ENCODE data around the gene EFEMP2. TPM values are rescaled to one million over a fixed set of nuclear protein-coding genes. Genes with fewer than 3 reads are reported as not detected.
A peak's percentile ranks its signal among the peaks of the same experiment; 100 is the strongest.

The EFEMP2 gene
- total RNA-seq, 2 experiments from 2014 or later = 7.2 to 7.6 TPM

DNA sequence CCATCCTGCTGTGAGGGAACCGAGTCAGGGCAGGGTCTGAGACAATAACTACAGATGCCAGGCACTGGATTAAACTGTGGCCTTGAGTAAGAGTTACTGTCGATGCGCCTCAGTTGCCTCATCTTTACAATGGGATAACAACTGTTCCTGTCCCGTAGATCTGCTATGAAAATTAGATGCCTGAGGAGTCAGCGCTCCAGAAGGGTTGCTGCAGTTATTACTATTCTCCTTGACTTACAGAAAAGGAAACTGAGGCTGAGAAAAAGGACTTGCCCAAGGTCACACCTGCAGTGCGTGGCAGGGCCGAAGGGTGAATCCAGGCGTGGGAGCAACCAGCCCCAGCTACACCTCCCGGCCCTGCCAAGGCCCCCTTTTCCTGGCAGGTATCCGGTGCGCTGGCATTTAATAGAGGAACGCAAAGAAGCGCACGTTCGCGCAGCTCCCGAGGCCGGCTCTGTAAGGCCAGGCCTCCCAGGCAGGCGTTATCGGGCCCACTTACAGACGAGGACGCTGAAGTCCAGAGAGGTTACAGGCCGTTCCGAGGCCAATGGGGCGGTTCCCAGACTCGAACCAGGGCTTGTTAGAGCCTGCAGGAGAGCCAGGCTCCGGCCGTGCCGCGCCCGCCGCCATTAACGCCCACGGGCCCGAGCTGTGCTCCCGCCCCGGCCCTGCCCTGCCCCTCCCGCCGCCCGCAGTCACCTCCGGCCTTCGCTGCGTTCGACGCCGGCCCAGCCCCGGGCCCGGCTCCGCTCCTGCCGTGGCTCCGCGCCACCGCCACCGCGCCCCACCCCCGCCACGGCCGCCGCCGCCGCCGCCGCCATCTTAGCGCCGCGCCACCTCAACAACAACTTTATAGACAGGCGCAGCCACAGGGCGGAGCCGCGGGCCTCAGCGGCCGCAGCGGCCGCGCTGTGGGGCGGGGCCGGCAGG lies 45.9 kb upstream of the EFEMP2 start, which contains the start of gene C11orf68:
Gene C11orf68, minus strand, starts transcription at position 852 of the 930 bp plus-strand sequence. Its CDS starts 31 bp downstream, at position 821.
- Histone ChIP-seq H4K20me1 (ENCODE audit: insufficient read depth, low read length) (no peaks in the 10 kb centered on the region), H3K4me2 (ENCODE audit: low read length) (peak within 1 kb of the TSS; percentile 94), H3K9me2 (ENCODE audit: insufficient read depth, low read length) (no peaks in the 10 kb centered on the region), H3K79me2 (ENCODE audit: insufficient read depth, low read depth, low read length) (peaks cover 11% of the 10 kb centered on the region; the same call in 1 of the 2 replicates), H3K4me1 (ENCODE audit: insufficient read depth, low read length, poor library complexity, severe bottlenecking) (peaks cover 22% of the 10 kb centered on the region), H2AFZ (ENCODE audit: low read length) (peak within 1 kb of the TSS; percentile 33), H3K9me3 (ENCODE audit: low read length) (no peaks in the 10 kb centered on the region), H3K36me3 (ENCODE audit: insufficient read depth, low read length) (peaks cover 8% of the 10 kb centered on the region; the same call in 1 of the 2 replicates), H3K4me3 (ENCODE audit: low read depth, low read length, poor library complexity, severe bottlenecking) (peak within 1 kb of the TSS; percentile 85), H3K27ac (ENCODE audit: low read depth, low read length, poor library complexity, severe bottlenecking) (peak within 1 kb of the TSS; percentile 54)
- BruUV-seq (replicated peaks) = TSS peak; percentile 63
- intact Hi-C loops (cut with micrococcal nuclease; ENCODE audit: unreplicated experiment) = loop anchor here (1.0 to 2.0 kb wide), 4 partner anchors 18 to 84 kb away; partner anchors contain the start of genes BANF1, CCDC85B, CFL1 and EIF1AD
- CTCF ChIA-PET (ENCODE audit: unreplicated experiment) = no interaction called here
- TF ChIP-seq EZH2phosphoT487 (IDR thresholded peaks at IDR 0.05; ENCODE audit: borderline replicate concordance, low read depth, low read length) = no peak
- TF ChIP-seq, protein P1, sequence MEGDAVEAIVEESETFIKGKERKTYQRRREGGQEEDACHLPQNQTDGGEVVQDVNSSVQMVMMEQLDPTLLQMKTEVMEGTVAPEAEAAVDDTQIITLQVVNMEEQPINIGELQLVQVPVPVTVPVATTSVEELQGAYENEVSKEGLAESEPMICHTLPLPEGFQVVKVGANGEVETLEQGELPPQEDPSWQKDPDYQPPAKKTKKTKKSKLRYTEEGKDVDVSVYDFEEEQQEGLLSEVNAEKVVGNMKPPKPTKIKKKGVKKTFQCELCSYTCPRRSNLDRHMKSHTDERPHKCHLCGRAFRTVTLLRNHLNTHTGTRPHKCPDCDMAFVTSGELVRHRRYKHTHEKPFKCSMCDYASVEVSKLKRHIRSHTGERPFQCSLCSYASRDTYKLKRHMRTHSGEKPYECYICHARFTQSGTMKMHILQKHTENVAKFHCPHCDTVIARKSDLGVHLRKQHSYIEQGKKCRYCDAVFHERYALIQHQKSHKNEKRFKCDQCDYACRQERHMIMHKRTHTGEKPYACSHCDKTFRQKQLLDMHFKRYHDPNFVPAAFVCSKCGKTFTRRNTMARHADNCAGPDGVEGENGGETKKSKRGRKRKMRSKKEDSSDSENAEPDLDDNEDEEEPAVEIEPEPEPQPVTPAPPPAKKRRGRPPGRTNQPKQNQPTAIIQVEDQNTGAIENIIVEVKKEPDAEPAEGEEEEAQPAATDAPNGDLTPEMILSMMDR (conservative IDR thresholded peaks at IDR 0.05; ENCODE audit: low read length) = no peak
- DNase-seq (ENCODE audit: low spot score) = no peak
- POLR2A ChIA-PET = interaction anchor here (0.6 kb wide), 1 partner anchor 68 kb away, joined by 3 read pairs; no protein-coding TSS in a partner anchor

DNA sequence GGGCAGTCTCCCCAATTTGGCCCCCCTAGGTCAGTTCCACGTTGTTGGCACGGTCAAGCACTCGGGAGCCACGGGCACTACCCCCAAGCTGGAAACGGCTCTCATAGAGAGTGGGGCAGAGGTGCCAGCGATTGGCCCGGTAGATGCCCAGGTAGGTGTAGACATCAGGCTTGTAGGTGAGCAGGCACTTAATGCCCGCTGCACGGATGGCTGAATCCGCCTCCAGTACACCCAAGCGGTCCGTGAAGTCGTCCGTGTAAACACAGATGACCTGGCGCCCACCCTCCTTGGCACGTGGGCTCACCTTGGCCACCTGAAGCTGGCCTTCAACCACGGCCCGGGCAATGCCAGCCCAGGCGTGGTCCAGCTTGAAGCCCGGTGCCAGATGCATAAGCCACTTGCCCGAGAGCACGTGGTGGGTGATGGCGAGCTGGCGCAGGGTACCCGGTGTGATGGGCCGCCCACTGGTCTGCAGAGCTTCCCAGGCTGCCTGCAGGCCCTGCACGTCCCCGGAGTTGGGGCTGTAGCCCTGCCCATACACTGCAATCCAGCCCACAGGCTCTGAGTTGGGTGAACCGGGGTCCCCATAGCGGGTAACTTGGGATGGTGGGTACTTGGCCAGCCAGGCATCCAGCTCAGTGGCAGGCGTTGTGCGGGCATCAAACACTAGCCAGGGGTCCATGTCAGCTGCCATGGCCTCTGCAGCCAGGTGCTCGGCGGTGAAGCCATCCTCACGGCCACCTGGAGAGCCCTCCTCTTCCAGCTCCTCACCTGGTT lies 45.0 kb upstream of the EFEMP2 start:
- no TSS peak for BruUV-seq (replicated peaks)
- H3K9me3 ChIP-seq (ENCODE audit: low read length) = no peaks in the 10 kb centered on the region
- H3K36me3 ChIP-seq (ENCODE audit: insufficient read depth, low read length) = peaks cover 3% of the 10 kb centered on the region; the same call in 1 of the 2 replicates
- no peak overlapping the region for H3K27ac ChIP-seq (ENCODE audit: low read depth, low read length, poor library complexity, severe bottlenecking)
- peak overlapping the region; percentile 81 for H3K4me2 ChIP-seq (ENCODE audit: low read length)
- H4K20me1 ChIP-seq (ENCODE audit: insufficient read depth, low read length) = no peaks in the 10 kb centered on the region
- DNase-seq (ENCODE audit: low spot score) = no peak
- ChIA-PET CTCF (ENCODE audit: unreplicated experiment) (no interaction called here), POLR2A (interaction anchor here (0.6 kb wide), 1 partner anchor 69 kb away, joined by 3 read pairs; no protein-coding TSS in a partner anchor)
- no peak overlapping the region for H2AFZ ChIP-seq (ENCODE audit: low read length)
- H3K9me2 ChIP-seq (ENCODE audit: insufficient read depth, low read length) = no peaks in the 10 kb centered on the region
- intact Hi-C loops (cut with micrococcal nuclease; ENCODE audit: unreplicated experiment) = loop anchor here (2.0 kb wide), 3 partner anchors 17 to 59 kb away; partner anchors contain the start of genes CCDC85B, CFL1 and FOSL1
- H3K4me1 ChIP-seq (ENCODE audit: insufficient read depth, low read length, poor library complexity, severe bottlenecking) = peaks cover 22% of the 10 kb centered on the region
- peaks cover 11% of the 10 kb centered on the region; the same call in 1 of the 2 replicates for H3K79me2 ChIP-seq (ENCODE audit: insufficient read depth, low read depth, low read length)
- TF ChIP-seq, protein P1 (conservative IDR thresholded peaks at IDR 0.05; ENCODE audit: low read length) = no peak
- no peak for TF ChIP-seq EZH2phosphoT487 (IDR thresholded peaks at IDR 0.05; ENCODE audit: borderline replicate concordance, low read depth, low read length)
- peak overlapping the region; percentile 85 for H3K4me3 ChIP-seq (ENCODE audit: low read depth, low read length, poor library complexity, severe bottlenecking)
